Stimulated activated CD4-positive, alpha-beta T cell treated with anti-CD3 and anti-CD28 coated beads, Interleukin-1b, Interleukin-23, amount 100 ng/mL, for 48 hours (primary cell): ENCODE data around the gene FAM180A.

Experiments
- DNase-seq: peaks from one replicate; pipeline ENCODE4 v3.0.0-alpha.2; 2020

The FAM180A gene

GRCh38 chr7:135771051-135771450 is 22.4 kb upstream of the FAM180A start:
- DNase-seq, result no peak

GRCh38 chr7:135770139-135770710 is 21.6 kb upstream of the FAM180A start:
- DNase-seq, result no peak

GRCh38 chr7:135769005-135769802 is 20.6 kb upstream of the FAM180A start:
- DNase-seq, result no peak

GRCh38 chr7:135768467-135768866 is 19.9 kb upstream of the FAM180A start:
- DNase-seq, result no peak

- no peak for DNase-seq
These were observed 19.5 kb upstream of the FAM180A start for GRCh38 chr7:135768064-135768463.

- no peak for DNase-seq
These were observed 14.6 kb upstream of the FAM180A start for GRCh38 chr7:135763261-135763660.

- no peak for DNase-seq
These were observed 13.3 kb upstream of the FAM180A start for GRCh38 chr7:135761751-135762488.

GRCh38 chr7:135759532-135759931 is 10.9 kb upstream of the FAM180A start:
- no peak for DNase-seq

- no peak for DNase-seq
These were observed 9.9 kb upstream of the FAM180A start for GRCh38 chr7:135758531-135758932.

GRCh38 chr7:135757719-135758411 is 9.3 kb upstream of the FAM180A start:
- no peak for DNase-seq

GRCh38 chr7:135756191-135756590 is 7.6 kb upstream of the FAM180A start:
- no peak for DNase-seq

- no peak for DNase-seq
These were observed 6.7 kb upstream of the FAM180A start for GRCh38 chr7:135755351-135755753.

GRCh38 chr7:135753616-135754413 is 5.2 kb upstream of the FAM180A start:
- DNase-seq, result no peak

GRCh38 chr7:135747366-135747765 is 1.2 kb downstream of the FAM180A start:
- no peak for DNase-seq

- no peak for DNase-seq
These were observed 2.8 kb downstream of the FAM180A start for GRCh38 chr7:135745703-135746312.

- no peak for DNase-seq
These were observed 3.5 kb downstream of the FAM180A start for GRCh38 chr7:135744938-135745702.

- DNase-seq, result no peak
These were observed 4.5 kb downstream of the FAM180A start for GRCh38 chr7:135743907-135744731.

- no peak for DNase-seq
These were observed 6.2 kb downstream of the FAM180A start for GRCh38 chr7:135742371-135742770.

GRCh38 chr7:135741905-135742304 is 6.7 kb downstream of the FAM180A start:
- DNase-seq, result no peak

GRCh38 chr7:135740889-135741288 is 7.7 kb downstream of the FAM180A start:
- no peak for DNase-seq
